Activated CD4-positive, alpha-beta T cell treated with anti-CD3 and anti-CD28 coated beads for 1 hour (primary cell): ENCODE data around the gene SLC50A1.

ENCODE experiments used
- DNase-seq: peaks from one replicate; pipeline ENCODE4 v3.0.0-alpha.2; 2020

The SLC50A1 gene

GRCh38 chr1:155186794-155187455 lies 51.3 kb downstream of the SLC50A1 start:
- no peak for DNase-seq

- no peak for DNase-seq
These were observed 51.8 kb downstream of the SLC50A1 start for GRCh38 chr1:155187456-155187891.

GRCh38 chr1:155188268-155188667 lies 52.6 kb downstream of the SLC50A1 start:
- no peak for DNase-seq
